Activated gamma-delta T cell (primary cell): ENCODE data around the gene CEACAM19.
"Not testable (repeated sequence)": the region's sequence is repeated elsewhere in the genome, so short reads cannot be mapped to it uniquely, and the experiment has no call there.

ENCODE experiments used
- DNase-seq: peaks from one replicate; lab custom pipeline; 2025; lab: John Stamatoyannopoulos, UW

The CEACAM19 gene

DNA sequence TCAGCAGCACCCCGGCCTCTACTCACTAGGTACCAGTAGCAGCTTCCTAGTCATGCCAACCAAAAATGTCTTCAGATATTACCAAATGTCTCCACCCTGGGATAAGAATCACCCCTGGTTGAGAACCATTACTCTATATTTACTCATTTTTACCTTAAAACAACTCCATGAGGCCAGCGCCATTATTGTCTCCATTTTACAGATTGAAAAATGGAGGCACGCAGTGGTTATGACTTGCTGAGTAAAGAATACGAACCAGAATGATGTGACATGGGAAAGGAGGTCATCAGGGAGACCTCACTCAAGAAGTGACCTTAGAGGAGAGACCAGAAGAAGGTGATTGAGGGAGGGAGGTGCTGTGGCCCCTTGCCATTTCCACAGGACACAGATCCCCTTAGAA lies 2.2 kb downstream of the CEACAM19 start:
- no peak for DNase-seq

DNA sequence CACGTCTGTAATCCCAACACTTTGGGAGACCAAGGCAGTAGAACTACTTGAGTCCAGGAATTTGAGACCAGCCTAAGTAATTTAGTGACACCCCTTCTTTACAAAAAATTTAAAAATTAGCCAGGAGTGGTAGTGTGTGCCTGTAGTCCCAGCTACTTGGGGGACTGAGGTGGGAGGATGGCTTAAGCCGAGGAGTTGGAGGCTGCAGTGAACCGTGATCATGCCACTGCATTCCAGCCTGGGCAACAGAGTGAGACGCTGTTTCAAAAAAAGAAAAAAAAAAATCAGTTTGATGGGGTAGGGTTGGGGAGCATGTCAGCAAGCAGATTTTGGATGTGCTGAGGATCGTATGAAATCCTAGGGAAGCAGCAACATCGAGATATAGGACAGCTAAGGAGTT lies 4.2 kb downstream of the CEACAM19 start:
- DNase-seq: no peak

DNA sequence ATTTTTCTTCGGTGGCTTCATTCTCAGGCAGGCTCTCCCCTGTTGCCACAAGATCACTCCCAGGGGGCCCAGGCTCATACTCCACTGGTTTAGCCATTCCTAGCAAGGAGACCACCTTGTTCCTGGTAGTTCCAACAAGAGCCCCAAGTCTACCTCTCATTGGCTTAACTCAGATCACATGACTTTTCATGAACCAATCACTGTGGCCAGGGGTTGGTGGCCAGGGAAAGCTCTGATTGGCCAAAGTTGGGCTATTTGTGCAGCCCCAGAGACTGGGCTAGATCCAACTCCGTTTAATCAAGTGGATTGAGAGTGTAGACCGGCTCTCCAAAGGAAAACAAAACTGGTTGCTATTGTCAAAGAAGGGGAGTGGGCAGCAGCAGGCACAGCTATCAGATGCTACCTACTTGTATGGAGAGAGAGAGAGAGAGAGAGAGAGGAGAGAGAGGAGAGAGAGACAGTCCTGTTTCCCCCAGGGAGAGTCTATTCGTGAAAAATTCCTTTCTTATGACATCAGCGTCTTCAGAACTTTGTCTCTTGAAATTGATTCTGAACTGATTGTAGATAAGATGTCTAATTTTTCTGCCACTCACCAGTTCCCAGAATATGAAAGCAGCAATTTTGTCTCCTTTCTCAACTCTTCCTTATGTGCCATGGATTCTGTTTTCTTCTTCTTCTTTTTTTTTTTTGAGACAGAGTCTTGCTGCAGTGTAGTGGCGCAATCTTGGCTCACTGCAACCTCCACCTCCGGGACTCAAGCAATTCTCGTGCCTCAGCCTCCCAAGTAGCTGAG lies 5.9 kb downstream of the CEACAM19 start:
- DNase-seq: no peak

DNA sequence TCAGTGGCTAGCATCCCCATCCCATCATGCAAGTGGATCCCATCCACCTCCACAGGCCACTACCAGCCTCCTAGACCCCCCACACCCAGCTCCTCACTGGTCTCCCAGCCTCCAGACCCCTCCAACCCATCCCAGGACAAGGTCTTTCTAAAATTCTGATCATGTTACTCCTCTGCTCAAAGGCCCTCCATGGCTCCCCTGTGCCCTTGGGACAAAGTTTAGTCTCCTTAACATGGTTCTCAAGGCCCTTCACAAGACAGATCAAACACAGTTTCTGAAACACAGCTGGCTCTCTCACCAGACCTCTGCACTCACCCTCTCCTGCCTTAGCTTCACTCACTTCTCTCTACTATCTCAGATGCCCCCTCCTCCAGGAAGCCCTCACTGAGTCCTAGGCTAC lies 9.3 kb downstream of the CEACAM19 start:
- DNase-seq: no peak

DNA sequence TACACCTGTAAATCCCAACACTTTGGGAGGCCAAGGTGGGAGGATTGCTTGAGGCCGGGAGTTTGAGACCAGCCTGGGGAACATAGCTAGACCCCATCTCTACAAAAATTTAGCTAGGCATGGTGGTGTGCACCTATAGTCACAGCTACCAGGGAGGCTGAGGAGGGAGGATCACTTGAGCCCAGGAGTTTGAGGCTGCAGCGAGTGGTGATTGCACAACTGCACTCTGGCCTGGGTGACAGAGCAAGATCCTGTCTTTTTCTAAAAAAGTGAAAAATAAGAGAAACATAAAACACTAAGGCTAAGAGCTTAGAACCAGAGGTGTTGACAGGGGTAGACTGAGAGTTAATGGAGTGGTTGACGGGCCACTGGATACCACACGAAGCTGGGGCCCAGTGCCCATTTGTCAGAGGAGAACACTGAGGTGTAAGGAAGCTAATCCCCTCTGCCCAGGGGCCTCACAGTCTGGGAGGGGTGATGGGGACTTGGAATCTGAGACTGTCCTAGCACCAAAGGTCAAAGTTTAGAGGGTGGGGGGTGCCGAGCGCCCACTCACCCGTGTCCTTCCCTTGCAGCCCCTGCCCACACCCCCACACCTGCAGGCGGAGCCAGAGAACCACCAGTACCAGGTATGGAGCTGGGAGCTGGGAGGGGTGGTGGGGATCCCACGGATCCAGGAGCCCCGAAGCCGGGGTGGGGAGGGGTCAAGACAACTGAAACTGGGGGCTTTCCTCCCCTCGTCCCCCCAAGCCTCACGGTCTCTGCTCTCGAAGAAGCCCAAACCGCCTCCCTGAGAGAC lies 10.9 kb downstream of the CEACAM19 start:
- no peak for DNase-seq

DNA sequence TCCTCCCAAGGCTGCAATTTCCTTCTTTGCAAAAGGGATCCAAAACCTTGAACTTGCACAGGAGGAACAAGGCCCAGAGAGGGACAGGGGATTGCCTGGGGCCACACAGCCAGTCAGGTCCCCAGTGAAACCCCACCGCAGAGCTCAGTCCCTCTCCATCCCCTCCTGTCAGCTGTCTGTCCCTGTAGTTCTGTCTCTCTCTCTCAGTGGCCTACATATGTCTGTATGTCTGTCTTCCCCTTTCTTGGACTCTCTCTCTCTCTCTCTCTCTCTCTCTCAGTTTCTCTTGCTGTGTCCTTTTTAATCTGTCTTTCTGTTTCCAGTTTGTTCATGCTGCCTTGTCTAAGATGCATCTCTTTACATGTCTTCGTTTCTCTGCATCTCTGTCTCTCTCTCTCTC lies 11.5 kb downstream of the CEACAM19 start:
- DNase-seq: no peak

DNA sequence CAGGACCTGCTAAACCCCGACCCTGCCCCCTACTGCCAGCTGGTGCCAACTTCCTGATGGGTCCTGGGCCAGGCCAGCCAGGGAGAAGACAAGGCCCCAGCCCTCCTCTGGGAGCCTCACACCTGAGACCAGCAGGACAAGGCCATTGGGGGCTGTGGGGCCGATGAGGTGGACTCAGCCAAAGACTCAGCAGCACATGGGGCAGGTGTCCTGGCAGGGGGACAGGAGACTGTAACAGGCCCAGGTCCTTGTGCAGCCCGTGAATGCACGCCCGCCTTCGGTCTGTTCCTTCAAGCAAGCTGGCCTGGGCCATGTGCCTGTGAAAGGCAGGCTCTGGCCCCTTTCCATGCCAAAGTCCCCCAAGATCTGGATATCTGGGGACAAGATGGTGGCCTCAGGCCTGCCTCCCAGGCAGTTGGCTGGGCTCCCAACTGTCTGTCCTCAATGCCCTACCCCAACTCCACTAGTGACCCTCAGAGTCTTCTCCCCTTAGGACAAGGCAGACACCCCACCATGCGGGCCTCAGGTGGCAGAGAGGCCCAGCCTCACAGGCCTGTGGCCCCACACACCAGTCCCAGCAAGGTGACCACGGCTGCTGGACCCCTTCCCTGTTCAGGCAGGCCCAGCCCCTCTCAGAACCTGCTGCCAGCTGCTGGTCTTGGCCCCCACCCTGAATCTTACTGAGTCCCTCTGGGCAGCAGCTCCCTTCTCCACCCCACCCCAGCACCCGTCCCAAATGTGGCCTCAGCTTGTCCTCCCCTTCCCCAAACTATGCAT lies 12.3 kb downstream of the CEACAM19 start:
- DNase-seq: no peak

DNA sequence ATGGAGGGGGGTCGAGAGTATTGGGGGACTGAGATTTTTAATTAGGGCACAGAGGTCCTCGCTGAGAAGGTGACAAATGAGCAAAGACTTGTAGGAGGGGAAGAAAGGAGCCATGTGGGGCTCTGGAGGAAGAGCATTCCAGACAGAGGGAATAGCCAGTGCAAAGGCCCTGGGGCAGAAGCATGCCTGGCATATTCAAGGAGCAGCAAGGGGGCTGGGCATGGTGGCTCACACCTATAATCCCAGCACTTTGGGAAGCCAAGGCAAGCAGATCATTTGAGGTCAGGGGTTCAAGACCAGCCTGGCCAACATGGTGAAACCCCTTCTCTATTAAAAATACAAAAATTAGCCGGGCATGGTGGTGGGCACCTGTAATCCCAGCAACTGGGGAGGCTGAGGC lies 13.1 kb downstream of the CEACAM19 start:
- not testable (repeated sequence) for DNase-seq

DNA sequence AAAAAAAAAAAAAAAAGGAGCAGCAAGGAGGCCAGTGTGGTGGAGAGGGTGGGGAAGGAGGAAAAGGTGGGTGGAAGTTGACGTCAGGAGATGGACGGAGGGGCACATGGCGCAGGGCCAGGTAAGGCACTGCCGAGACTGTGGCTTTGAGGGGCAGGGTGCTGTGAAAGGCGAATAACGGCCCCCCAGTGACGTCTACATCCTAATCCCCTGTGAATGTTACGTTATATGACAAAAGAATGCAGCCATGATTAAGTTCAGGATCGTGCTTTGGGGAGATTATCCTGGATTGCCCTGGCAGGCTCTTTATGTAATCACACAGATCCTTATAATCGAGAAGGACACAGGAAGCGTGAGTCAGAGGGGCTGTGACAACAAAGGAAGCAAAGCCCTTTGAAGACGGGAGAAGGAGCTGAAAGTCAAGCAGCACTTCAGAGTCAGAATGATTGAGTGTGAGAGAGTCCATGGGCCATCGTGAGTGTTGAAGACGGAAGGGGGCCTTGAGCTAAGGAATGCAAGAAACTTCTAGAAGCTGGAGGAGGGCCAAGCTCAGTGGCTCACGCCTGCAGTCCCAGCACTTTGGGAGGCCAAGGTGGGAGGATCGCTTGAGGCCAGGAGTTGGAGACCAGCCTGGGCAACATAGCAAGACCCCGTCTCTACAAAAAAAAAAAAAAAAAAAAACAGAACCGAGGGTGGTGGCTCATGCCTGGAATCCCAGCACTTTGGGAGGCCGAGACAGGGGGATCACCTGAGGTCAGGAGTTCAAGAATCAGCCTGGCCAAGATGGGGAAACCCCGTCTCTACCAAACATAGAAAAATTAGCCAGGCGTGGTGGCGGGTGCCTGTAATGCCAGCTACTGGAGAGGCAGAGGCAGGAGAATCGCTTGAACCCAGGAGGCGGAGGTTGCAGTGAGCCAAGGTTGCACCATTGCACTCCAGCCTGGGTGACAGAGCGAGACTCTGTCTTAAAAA lies 13.9 kb downstream of the CEACAM19 start:
- no peak for DNase-seq

DNA sequence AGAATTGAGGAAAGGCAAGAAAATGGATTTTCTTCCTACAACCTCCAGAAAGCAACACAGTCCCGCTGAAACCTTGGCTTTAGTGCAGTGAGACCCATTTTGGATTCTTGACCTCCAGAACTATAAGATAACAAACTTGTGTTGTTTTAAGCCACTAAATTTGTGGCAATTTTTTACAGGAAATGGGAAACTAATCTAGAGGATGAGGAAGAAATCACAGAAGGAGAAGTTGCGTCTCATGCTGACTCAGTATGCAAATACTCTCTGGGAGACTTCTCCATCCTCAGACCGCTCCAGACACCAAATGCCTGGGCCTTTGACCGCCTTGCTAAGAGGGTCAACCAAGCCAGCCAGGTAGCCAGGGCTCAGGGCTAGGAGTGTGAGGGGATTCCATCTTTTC lies 14.6 kb downstream of the CEACAM19 start:
- DNase-seq: no peak

DNA sequence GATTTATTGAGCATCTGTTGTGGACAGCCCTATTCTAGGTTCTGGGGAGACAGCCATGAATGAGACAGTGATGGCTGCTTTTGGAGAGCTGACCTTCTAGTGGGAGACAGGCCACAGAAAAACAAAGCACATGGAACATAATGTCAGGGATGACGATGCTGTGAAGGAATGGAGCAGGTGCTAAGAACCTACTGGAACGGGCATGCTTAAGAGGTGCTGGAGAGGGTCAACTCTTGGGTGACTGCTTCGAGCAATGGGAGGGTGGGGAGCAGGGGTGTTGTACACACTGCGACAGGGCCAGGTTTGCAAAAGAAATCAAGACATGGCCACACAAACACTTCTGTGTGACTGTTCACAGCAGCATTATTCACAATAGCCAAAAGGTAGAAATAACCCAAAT lies 15.6 kb downstream of the CEACAM19 start:
- DNase-seq: no peak

DNA sequence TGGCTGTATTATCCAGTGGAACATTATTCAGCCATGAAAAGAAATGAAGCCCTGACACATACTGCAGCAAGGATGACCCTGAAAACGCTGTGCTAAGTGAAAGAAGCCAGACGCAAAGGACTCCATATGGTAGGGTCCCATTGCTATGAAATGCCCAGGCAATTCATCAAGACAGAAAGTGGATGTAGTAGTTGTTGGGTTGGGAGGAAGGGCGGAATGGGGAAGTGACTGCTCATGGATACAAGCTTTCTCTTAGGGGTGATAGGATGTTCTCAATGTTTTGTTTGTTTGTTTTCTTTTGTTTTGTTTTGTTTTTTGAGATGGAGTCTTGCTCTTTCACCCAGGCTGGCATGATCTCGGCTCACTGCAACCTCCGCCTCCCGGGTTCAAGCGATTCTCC lies 16.6 kb downstream of the CEACAM19 start:
- DNase-seq: no peak

DNA sequence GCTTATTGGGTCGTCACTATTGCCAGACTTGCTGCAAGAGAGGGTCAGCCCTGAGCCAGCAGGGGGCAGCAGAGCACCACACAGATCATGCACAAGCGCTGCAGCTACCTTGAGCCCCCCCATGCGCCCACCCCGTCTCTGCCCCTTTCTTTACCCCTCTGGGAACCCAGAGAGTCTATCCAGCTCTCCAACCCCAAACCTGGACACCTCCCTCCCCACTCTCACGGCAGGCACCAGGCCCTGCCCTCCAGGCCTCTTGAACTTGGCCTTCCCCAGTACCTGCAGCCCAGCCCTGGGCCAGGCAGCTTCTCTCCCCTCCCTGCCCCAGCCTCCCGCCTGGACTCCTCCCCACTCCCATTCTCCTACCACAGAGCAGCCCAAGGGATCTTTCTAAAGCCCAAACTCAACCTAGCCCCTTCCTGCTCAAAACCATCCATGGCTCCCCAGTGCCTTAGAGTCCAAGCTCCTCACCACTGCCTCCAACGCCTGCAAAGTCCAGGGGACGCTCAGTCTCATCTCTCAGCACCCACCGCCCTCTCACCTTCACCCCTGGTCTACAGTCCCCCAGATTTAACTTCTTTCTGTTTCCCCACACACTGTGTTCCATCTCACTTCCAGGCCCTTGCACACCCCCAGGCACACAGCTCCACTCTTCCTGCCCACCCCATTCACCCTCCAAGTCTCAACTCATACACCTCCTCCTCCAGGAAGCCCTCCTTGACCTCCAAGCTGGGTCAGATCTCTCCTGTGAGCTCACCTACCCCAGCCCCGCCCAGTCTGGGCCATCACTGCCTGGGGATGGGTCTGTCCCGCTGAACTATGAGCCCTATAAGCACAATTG lies 18.2 kb downstream of the CEACAM19 start:
- DNase-seq: no peak

DNA sequence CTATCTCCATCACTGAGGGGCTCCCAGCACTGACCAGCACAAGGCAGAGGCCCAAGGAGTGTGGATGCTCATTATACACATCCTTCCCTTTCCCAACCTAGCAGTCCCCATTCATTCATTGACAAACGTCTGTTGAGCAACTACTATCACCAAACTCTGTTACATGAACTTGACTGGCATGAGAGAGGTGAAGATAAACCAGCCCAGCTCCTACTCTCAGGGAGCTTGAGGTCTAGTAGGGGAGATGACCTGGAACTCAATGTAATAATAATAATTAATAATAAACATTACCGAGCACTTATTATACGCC lies 18.8 kb downstream of the CEACAM19 start:
- no peak for DNase-seq

DNA sequence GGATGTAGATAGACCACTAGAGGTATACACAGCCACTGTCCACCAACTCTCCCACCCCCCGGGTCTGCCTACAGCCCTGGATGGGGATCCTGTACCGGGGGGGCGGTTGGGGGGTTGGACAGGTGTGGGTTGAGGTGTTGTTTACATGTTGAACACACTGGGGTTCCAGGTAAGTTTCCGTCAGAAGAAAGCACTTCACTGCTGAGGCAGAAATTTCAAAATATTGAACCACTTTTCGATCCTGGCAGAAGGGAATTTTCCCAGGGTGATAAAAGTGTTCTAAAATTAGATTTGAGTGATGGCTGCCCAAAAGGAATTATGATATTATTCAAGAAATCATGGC lies 21.1 kb downstream of the CEACAM19 start:
- DNase-seq: no peak

DNA sequence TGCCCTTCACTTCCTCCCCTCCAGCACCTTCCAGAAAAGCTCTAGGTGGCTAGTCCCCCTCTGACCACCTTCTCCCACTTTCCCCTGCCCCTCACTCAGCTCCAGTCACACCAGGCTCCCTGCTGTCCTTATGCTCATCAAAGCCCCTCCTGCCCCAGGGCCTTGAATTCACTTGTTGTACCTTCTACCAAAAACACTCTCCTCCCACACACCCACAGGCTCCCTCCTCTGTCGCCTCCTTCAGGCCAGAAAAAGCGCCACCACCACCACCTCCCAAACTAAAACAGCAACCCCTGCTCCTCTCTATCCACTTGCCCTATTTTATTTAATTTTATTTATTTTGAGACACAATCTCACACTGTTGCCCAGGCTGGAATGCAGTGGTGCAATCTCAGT lies 22.9 kb downstream of the CEACAM19 start:
- no peak for DNase-seq

DNA sequence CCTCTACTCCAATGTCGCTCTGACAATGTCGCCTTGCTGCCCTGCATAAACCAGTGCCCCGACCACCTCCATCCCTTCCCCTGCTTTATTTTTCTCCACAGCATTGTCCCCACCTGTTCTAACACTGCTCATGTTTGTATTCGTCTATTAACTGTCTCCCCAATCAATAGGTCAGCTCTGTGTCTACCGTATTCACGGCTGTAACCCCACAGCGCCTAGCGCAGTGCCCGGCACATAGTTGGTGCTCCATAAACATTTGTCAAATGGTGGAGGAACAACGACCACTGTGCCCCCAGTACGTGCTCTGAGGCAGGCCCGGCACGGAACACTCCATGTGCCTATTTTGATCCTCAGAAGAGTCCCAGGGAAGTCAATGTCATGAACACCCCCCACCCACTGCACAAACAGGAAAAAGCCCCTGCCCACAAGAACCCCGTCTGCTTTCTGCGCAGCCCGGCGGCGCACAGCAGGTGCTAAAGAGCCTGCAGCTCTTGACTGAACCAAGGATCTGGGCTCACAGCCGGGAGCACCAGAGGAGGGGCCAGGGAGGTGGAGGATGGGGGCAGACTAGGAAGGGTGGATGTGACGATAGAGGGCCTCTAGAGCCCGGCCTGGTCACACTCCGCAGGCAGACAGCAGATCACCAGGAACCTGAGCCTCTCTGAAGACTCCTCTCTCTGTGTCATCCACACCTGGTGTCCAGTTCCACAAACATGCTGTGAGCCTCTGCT lies 25.8 kb downstream of the CEACAM19 start:
- no peak for DNase-seq

DNA sequence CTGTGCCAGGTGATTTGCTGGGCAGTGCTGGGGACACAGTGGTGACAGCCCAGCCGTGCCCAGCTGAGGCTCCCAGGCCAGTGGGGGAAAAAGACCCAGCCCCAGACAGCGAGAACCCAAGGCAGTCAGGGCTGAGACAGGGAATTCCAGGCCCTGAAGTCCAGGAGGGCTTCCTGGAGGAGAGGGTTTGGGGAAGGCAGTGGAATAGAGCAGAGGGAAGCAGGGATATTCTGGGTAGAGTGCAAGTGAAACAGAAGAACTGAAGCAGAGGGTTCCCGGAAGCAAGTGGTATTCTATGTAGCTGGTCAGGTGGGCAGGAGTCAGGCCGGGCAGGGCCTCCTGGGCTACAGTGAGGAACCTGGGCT lies 26.4 kb downstream of the CEACAM19 start:
- no peak for DNase-seq

DNA sequence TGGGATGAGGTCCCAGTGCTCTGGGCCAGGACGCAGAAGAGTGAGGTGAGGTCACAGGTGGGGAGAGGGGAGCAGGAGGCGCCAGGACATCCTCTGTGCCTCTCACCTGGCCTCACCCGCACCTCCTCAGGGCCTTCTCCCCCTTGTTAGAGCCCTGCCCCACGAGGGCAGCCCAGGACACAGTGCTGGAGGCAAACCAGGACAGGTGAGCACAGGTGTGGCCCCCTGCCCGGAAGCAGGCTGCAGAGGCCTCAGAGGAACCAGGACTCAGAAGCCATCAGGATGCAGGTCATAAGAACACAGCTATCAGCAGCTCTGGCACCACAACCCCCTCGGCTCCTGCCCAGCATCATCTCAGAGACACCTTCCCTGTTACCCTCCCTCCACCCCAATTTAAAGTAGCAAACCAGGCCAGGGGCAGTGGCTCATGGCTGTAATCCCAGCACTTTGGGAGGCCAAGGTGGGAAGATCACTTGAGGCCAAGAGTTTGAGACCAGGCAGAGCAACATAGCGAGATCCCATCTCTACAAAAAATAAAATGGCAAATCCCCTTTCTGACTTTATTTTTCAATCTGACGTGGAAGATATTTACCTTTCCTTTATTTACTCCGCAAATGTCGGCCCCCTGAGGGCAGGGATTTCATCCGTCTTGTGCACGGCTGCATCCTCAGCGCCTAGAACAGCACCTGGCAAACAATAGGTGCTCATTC lies 27.4 kb downstream of the CEACAM19 start, which contains the start of gene CEACAM16:
Gene CEACAM16, plus strand, starts transcription at position 660 of the 710 bp plus-strand sequence. CDS start 2,306 bp downstream, outside the sequence.
- no peak for DNase-seq
